ENCODE results near the gene SLC8A1. TPM values are rescaled to one million over a fixed set of nuclear protein-coding genes. Genes with fewer than 3 reads are reported as not detected.

SLC8A1 gene
- total and polyA plus RNA-seq, 8 donors, result 5.4 to 39.7 (median 6.6) TPM

DNA sequence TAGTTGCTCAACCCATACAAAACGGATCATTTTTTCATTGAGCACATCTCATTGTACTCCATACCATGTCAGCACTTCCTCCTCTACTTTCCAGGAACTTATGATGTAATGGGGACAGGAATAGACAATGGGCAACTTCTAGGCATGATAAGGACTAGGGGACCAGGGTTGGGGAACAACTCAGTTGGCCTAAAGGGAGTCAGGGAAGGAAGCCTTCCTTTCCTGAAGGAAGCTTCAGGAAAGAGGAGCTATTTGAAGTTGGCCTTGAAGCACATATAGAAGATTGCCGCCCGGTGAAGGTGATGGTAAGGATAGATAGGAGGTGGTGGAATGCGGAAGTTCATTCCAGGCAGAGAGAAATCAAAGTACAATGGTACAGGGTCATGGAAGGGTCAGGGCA is 283.9 kb downstream of the SLC8A1 start:
- Histone ChIP-seq H3K4me1 (no peaks in the 10 kb centered on the region), H3K27ac (no peak overlapping the region), H3K27me3 (no peaks in the 10 kb centered on the region), H3K4me3 (no peak overlapping the region), H3K9me3 (no peaks in the 10 kb centered on the region), H3K36me3 (no peaks in the 10 kb centered on the region)
- peak; percentile 39 for ATAC-seq
- TF ChIP-seq, protein P1, sequence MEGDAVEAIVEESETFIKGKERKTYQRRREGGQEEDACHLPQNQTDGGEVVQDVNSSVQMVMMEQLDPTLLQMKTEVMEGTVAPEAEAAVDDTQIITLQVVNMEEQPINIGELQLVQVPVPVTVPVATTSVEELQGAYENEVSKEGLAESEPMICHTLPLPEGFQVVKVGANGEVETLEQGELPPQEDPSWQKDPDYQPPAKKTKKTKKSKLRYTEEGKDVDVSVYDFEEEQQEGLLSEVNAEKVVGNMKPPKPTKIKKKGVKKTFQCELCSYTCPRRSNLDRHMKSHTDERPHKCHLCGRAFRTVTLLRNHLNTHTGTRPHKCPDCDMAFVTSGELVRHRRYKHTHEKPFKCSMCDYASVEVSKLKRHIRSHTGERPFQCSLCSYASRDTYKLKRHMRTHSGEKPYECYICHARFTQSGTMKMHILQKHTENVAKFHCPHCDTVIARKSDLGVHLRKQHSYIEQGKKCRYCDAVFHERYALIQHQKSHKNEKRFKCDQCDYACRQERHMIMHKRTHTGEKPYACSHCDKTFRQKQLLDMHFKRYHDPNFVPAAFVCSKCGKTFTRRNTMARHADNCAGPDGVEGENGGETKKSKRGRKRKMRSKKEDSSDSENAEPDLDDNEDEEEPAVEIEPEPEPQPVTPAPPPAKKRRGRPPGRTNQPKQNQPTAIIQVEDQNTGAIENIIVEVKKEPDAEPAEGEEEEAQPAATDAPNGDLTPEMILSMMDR (IDR thresholded peaks at IDR 0.05), result no peak
- intact Hi-C loops (cut with DNase I), result no loop called here
- DNase-seq, result no peak

DNA sequence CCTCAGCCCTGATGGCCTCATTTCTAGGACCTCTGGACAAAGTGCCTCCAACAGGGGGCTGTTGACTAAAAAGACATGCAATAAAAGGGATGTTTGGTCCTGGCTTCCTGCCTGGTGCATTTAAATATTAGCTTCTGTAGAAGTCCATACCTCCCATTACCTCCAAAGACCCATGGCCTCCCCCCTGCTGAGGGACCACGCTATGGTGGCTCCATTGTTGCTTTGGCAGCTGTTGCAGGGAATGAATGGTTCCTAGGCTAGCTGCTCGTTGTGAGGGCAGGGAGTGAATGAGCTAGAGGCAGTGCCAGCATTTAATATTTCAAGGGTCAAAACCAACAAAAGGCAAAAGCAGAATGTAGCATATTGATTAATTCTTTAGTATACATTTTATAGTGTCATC is 285.9 kb downstream of the SLC8A1 start:
- no peak overlapping the region for H3K27ac ChIP-seq
- DNase-seq (no peak), ATAC-seq (no peak)
- H3K9me3 ChIP-seq, result no peaks in the 10 kb centered on the region
- H3K4me3 ChIP-seq, result no peak overlapping the region
- H3K36me3 ChIP-seq, result peaks cover 0 to 4% of the 10 kb centered on the region in 2 donors
- intact Hi-C loops (cut with DNase I), result no loop called here
- no peaks in the 10 kb centered on the region for H3K4me1 ChIP-seq
- H3K27me3 ChIP-seq, result no peaks in the 10 kb centered on the region
- TF ChIP-seq, protein P1 (IDR thresholded peaks at IDR 0.05), result no peak

DNA sequence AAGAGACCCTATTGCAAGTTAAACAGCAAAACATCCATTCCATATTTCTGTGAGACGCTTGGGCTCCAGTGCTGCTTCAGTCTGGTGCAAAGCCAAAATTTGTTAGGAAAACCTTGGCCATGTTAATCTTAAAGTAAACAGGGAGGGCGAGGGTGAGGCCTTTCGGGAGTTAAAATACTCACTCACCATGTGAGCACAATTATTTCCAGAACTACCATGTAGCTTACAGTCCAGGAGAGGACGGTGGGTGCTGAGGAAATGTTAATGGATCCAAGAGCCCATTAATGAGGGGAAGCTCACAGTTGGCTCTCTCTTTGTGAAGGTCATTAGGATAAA is 286.4 kb downstream of the SLC8A1 start:
- TF ChIP-seq, protein P1 (IDR thresholded peaks at IDR 0.05), result no peak
- Histone ChIP-seq H3K27me3 (no peaks in the 10 kb centered on the region), H3K27ac (no peak overlapping the region), H3K36me3 (peaks cover 0 to 5% of the 10 kb centered on the region in 2 donors), H3K4me1 (no peaks in the 10 kb centered on the region), H3K4me3 (no peak overlapping the region), H3K9me3 (no peaks in the 10 kb centered on the region)
- peak in 1 of 4 donors; percentile 66 for DNase-seq
- no peak for ATAC-seq
- intact Hi-C loops (cut with DNase I), result no loop called here

DNA sequence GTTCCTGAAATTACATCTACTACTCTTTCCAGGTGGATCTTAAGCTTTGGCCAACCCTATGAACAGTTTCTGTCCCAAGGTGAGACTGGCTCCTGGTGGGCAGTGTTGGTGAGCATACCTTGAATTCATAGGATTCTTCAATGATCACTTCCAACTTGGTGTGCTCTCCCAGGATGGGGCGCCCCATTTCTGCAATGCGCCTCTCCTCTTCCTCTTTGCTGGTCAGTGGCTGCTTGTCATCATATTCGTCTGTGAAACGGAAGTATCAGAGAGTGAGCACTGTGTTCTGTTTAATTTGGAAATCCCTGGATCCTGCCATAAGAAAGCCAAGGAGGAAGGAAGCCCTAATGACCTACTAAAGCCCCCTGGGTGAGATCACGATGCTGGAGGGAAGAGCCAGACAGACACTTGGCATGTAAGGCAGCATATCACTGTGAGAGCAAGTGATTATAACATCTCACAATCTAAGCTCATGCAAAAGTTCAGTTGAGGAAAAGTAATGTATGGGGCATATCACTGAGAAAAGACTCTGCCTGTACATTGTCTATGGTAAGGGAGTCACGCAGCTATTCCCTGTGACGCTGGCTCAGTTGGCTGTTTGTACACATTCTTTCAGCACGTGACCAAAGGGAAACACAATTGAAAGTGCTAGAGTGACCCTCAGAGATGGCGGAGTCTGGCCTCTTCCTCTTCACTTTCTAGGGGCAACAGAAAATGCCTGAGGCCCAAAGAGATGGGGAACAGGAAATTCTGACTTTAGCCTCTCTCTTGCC is 287.0 kb downstream of the SLC8A1 start:
- H3K36me3 ChIP-seq, result peaks cover 0 to 8% of the 10 kb centered on the region in 2 donors
- no peaks in the 10 kb centered on the region for H3K27me3 ChIP-seq
- ATAC-seq (peak; percentile 35), DNase-seq (peak in 2 of 4 donors; percentile 68 to 71)
- H3K4me3 ChIP-seq, result no peak overlapping the region
- H3K27ac ChIP-seq, result no peak overlapping the region
- H3K4me1 ChIP-seq, result no peaks in the 10 kb centered on the region
- intact Hi-C loops (cut with DNase I), result no loop called here
- TF ChIP-seq, protein P1 (IDR thresholded peaks at IDR 0.05), result no peak
- H3K9me3 ChIP-seq, result no peaks in the 10 kb centered on the region

DNA sequence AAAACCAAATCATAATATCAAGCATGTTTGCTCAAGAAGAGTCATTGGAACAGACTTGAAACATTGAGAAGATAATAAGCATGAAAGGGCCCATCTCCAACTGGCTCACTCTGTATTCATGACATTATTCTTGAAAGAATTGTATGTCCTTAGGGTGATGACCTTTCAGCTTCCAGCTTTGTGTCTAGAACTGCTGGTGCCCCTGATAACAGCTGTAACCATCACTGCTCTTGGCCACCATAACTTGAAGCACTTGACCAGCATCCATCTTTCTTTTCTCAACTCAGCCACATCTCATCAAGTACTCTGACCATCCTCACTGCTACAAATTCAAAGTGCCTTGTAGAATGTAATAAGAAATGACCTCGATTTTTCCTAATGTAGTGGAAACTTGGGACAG is 289.9 kb downstream of the SLC8A1 start:
- peaks cover 0 to 8% of the 10 kb centered on the region in 2 donors for H3K36me3 ChIP-seq
- intact Hi-C loops (cut with DNase I), result no loop called here
- no peak overlapping the region for H3K4me3 ChIP-seq
- ATAC-seq, result no peak
- TF ChIP-seq, protein P1 (IDR thresholded peaks at IDR 0.05), result no peak
- no peaks in the 10 kb centered on the region for H3K9me3 ChIP-seq
- no peak for DNase-seq
- H3K27me3 ChIP-seq, result no peaks in the 10 kb centered on the region
- no peaks in the 10 kb centered on the region for H3K4me1 ChIP-seq
- H3K27ac ChIP-seq, result no peak overlapping the region

All from left lung (tissue), 10 donors.